GM19467 (cell line): Measurements from ENCODE around the gene LANCL3.
"Not testable (repeated sequence)": the region's sequence is repeated elsewhere in the genome, so short reads cannot be mapped to it uniquely, and the experiment has no call there.

Experiments used
- ATAC-seq: cut with Tn5 transposase; IDR thresholded peaks from one replicate; pipeline ENCODE4 v1.9.1; 2021; ENCODE audit warnings: mild to moderate bottlenecking, moderate library complexity; ENCODE audit not compliant: unreplicated experiment

The LANCL3 gene

GRCh38 chrX:37571426-37572107 lies at the start of gene LANCL3:
Gene LANCL3 (plus strand): TSS chrX:37571661. CDS start chrX:37571871, 210 bp downstream.
- ATAC-seq = not testable (repeated sequence)

- ATAC-seq = not testable (repeated sequence)
Observed at GRCh38 chrX:37523673-37524072, 47.8 kb upstream of the LANCL3 start.

- no peak for ATAC-seq
Observed at GRCh38 chrX:37541991-37542390, 29.5 kb upstream of the LANCL3 start.

- ATAC-seq = no peak
Observed at GRCh38 chrX:37542791-37543190, 28.7 kb upstream of the LANCL3 start.

GRCh38 chrX:37543324-37543723 lies 28.1 kb upstream of the LANCL3 start:
- ATAC-seq = no peak

- not testable (repeated sequence) for ATAC-seq
Observed at GRCh38 chrX:37544531-37544930, 26.9 kb upstream of the LANCL3 start.

GRCh38 chrX:37545066-37545465 lies 26.4 kb upstream of the LANCL3 start:
- no peak for ATAC-seq

- ATAC-seq = not testable (repeated sequence)
Observed at GRCh38 chrX:37549619-37550018, 21.8 kb upstream of the LANCL3 start.

- ATAC-seq = no peak
Observed at GRCh38 chrX:37553476-37553875, 18.0 kb upstream of the LANCL3 start.

GRCh38 chrX:37565254-37565653 lies 6.2 kb upstream of the LANCL3 start:
- ATAC-seq = not testable (repeated sequence)

GRCh38 chrX:37570349-37570748 lies 1.1 kb upstream of the LANCL3 start:
- not testable (repeated sequence) for ATAC-seq

GRCh38 chrX:37572108-37572587 lies 687 bp downstream of the LANCL3 start:
- not testable (repeated sequence) for ATAC-seq

GRCh38 chrX:37573121-37573520 lies 1.7 kb downstream of the LANCL3 start:
- not testable (repeated sequence) for ATAC-seq

- no peak for ATAC-seq
Observed at GRCh38 chrX:37578045-37578444, 6.6 kb downstream of the LANCL3 start.

GRCh38 chrX:37580080-37580479 lies 8.6 kb downstream of the LANCL3 start:
- no peak for ATAC-seq

GRCh38 chrX:37587337-37587736 lies 15.9 kb downstream of the LANCL3 start:
- ATAC-seq = not testable (repeated sequence)

- ATAC-seq = no peak
Observed at GRCh38 chrX:37590047-37590446, 18.6 kb downstream of the LANCL3 start.

- ATAC-seq = no peak
Observed at GRCh38 chrX:37594755-37595382, 23.4 kb downstream of the LANCL3 start.

GRCh38 chrX:37599729-37600128 lies 28.3 kb downstream of the LANCL3 start:
- no peak for ATAC-seq

- ATAC-seq = no peak
Observed at GRCh38 chrX:37603938-37604409, 32.5 kb downstream of the LANCL3 start.

- no peak for ATAC-seq
Observed at GRCh38 chrX:37607243-37607642, 35.8 kb downstream of the LANCL3 start.

- no peak for ATAC-seq
Observed at GRCh38 chrX:37608156-37608555, 36.7 kb downstream of the LANCL3 start.
